ENCODE data around the gene RPS16.

GRCh38 chr19:39481229-39481545 is 45.4 kb upstream of the RPS16 start:
- TF ChIP-seq CTCF (conservative IDR thresholded peaks at IDR 0.05; ENCODE audit: low read depth in 2 of 2) (no peak), EZH2phosphoT487 (IDR thresholded peaks at IDR 0.05; ENCODE audit: unreplicated experiment) (no peak)

All from GM23338 (cell line).